Activated CD4-positive, CD25-positive, alpha-beta regulatory T cell treated with anti-CD3 and anti-CD28 coated beads, Interleukin-2, amount 50 U/mL, for 72 hours (primary cell): ENCODE results near the gene PCDHGA9.
"Not testable (repeated sequence)": the region's sequence is repeated elsewhere in the genome, so short reads cannot be mapped to it uniquely, and the experiment has no call there.

Experiments used
- DNase-seq: peaks from one replicate; pipeline ENCODE4 v3.0.0; 2021

The PCDHGA9 gene

DNA sequence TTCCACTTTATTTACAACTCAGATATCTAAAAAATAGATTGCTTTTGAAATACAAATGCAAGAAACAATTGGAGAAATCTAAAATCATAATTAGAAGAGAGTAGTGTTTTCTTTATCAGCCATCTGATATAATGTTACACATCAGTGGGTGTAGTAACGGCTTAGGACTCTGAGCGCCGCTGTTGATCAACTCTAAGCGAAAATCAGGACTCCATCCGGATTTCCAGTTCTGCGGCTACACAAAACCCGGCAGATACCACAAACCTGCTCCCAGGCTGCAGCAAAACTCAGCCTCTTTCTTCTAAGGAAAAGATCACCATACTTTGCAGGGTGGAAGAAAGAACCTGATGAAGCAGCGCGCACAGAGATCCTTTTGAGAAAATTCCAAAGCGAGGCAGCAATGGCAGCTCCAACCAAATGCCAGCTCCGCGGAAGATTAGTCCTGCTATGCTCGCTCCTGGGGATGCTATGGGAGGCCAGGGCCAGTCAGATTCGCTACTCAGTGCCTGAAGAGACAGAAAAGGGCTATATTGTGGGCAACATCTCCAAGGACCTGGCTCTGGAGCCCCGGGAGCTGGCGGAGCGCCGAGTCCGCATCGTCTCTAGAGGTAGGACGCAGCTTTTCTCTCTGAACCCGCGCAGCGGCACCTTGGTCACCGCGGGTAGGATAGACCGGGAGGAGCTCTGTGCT, at the start of gene PCDHGA9:
Gene PCDHGA9 (plus strand): TSS at position 226 of the 691 bp plus-strand sequence. CDS start 175 bp downstream, at position 401.
- no peak for DNase-seq

DNA sequence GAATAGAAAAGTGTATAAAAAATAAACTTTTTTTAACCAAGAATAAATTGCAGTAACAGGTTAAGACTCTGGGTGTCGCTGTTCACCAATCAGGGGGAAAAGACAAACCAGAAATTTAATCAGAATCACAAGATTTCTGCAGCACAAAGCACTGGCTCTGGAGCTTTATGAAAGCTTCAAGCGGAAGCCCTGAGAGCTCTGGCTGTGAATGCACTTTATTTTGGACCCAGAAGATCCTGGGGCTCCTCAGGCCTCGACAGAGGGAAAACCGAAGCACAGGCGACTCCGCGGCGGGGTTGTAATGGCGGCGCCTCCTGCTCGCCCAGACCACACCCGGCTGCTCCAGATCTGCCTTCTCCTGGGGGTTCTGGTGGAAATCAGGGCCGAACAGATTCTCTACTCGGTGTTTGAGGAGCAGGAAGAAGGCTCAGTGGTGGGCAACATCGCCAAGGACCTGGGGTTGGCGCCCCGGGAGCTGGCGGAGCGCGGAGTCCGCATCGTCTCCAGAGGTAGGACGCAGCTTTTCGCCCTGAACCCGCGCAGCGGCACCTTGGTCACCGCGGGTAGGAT, 47.6 kb upstream of the PCDHGA9 start, which contains the start of gene PCDHGA4:
Gene PCDHGA4 (plus strand): TSS at position 122 of the 570 bp plus-strand sequence. CDS start 87 bp downstream, at position 209.
- DNase-seq: no peak

DNA sequence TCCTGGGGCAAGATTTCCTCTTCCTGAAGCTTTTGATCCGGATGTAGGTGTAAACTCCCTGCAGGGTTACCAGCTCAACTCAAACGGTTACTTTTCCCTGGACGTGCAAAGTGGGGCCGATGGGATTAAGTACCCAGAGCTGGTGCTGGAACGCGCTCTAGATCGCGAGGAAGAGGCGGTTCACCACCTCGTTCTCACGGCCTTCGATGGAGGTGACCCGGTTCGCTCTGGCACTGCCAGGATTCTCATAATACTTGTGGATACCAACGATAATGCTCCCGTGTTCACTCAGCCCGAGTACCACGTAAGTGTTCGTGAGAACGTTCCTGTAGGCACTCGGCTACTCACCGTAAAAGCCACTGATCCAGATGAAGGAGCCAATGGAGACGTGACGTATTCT, 46.9 kb upstream of the PCDHGA9 start:
- no peak for DNase-seq

DNA sequence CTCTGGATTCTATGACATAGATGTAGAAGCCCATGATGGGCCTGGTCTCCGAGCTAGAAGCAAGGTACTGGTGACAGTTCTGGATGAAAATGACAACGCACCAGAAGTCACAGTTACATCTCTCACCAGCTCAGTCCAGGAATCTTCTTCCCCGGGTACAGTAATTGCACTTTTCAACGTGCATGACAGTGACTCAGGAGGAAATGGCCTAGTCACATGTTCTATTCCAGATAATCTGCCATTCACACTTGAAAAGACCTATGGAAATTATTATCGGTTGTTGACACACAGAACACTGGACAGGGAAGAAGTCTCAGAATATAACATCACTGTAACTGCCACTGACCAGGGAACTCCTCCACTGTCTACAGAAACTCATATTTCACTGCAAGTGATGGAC, 46.4 kb upstream of the PCDHGA9 start:
- no peak for DNase-seq

DNA sequence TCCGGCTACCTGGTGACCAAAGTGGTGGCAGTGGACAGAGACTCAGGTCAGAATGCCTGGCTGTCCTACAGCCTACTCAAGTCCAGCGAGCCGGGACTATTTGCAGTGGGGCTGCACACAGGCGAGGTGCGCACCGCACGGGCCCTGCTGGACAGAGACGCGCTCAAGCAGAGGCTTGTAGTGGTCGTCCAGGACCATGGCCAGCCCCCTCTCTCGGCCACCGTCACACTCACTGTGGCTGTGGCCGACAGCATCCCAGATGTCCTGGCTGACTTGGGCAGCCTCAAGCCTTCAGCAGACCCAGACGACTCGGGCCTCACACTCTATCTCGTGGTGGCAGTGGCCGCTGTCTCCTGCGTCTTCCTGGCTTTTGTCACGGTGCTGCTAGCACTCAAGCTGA, 45.6 kb upstream of the PCDHGA9 start:
- DNase-seq: no peak

DNA sequence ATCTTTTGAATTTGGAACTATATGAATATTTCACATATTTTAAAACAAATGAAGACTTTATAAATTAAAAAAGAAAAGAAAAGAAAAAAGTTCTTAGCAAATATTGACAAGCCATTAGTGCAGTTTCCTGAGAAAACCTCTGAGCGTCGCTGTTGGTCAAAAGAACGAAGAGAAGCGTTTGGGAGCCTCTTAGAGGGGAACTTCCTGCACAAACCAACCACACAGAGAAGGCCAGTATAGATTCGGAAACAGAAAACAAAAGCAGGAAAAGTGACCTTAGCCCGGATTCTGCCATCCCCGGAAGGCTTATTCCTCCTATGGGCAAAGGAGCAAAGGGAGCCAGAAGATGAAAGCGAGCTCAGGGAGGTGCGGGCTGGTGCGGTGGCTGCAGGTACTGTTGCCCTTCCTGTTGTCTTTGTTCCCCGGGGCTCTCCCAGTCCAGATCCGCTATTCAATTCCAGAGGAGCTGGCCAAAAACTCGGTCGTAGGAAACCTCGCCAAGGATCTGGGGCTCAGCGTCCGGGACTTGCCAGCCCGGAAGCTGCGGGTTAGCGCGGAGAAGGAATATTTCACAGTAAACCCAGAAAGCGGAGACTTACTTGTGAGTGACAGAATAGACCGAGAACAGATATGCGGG, 42.7 kb upstream of the PCDHGA9 start, which contains the start of gene PCDHGB2:
Gene PCDHGB2 (plus strand): TSS at position 205 of the 637 bp plus-strand sequence. CDS start 142 bp downstream, at position 347.
- DNase-seq: no peak

DNA sequence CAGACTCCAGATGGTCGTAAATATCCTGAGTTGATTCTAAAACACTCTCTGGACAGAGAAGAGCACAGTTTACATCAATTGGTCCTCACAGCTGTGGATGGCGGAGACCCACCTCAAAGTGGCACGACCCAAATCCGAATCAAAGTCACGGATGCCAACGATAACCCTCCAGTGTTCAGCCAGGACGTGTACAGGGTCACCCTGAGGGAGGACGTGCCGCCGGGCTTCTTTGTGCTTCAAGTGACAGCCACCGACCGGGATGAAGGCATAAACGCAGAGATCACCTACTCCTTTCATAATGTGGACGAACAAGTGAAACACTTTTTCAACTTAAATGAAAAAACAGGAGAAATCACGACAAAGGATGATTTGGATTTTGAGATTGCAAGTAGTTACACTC, 41.9 kb upstream of the PCDHGA9 start:
- no peak for DNase-seq

DNA sequence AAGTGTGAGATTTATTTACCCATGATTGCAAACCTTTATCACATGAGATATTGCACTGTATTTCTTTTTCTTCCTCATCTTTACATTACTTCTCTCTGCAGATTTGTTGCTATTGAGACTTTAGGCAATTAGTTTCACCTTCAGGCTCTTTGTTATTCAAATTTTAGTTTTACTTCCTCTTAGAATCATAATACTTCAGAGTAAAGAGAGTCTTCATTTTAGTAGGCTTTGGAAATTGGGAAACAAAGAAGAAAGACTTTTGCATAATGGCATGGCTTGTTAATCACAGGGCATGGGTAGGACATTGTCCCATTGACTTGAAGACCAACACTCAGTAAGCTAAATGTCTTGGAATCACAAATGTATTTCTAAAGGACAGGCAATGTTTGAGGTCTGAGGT, 39.9 kb upstream of the PCDHGA9 start:
- no peak for DNase-seq

DNA sequence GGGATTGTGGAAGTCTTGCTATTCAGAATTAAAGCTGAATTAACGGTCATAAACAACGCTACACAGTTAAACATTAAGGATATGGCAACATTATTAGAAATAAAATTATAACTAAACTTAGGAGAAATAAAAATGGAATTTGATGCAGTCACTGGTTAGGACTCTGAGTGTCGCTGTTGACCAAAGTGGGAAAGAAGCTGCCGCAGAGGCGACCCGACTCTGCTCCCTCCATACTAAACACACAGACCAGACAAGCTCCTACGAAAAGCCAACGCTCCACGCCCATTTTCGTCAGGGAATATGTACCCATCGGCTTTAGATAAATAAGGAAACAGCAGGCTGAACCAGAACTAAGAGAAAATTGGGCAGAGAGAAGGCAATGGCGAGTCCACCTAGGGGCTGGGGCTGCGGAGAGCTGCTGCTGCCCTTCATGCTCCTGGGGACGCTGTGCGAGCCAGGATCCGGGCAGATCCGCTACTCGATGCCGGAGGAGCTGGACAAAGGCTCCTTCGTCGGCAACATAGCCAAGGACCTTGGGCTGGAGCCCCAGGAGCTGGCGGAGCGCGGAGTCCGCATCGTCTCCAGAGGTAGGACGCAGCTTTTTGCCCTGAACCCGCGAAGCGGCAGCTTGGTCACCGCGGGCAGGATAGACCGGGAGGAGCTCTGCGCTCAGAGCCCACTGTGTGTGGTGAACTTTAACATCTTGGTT, 38.5 kb upstream of the PCDHGA9 start, which contains the start of gene PCDHGA5:
Gene PCDHGA5 (plus strand): TSS at position 211 of the 709 bp plus-strand sequence. CDS start 169 bp downstream, at position 380.
- no peak for DNase-seq

DNA sequence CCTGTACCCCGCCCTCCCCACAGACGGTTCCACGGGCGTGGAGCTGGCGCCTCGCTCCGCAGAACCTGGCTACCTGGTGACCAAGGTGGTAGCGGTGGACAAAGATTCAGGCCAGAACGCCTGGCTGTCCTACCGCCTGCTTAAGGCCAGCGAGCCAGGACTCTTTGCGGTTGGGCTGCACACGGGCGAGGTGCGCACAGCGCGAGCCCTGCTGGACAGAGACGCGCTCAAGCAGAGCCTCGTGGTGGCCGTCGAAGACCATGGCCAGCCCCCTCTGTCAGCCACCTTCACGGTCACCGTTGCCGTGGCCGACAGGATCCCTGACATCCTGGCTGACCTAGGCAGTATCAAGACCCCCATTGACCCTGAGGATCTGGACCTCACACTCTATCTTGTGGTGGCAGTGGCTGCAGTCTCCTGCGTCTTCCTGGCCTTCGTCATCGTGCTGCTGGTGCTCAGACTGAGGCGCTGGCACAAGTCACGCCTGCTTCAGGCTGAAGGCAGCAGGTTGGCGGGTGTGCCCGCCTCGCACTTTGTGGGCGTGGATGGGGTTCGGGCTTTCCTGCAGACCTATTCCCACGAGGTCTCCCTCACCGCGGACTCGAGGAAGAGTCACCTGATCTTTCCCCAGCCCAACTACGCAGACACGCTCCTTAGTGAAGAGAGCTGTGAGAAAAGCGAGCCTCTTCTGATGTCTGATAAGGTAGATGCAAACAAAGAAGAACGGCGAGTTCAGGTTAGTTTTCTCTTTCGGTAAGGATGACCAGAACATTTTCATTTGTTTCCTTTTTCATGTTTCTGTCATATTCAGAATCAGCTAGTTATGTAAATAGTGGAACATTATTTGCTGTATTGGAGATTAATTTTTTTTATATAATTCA, 36.3 kb upstream of the PCDHGA9 start:
- no peak for DNase-seq

DNA sequence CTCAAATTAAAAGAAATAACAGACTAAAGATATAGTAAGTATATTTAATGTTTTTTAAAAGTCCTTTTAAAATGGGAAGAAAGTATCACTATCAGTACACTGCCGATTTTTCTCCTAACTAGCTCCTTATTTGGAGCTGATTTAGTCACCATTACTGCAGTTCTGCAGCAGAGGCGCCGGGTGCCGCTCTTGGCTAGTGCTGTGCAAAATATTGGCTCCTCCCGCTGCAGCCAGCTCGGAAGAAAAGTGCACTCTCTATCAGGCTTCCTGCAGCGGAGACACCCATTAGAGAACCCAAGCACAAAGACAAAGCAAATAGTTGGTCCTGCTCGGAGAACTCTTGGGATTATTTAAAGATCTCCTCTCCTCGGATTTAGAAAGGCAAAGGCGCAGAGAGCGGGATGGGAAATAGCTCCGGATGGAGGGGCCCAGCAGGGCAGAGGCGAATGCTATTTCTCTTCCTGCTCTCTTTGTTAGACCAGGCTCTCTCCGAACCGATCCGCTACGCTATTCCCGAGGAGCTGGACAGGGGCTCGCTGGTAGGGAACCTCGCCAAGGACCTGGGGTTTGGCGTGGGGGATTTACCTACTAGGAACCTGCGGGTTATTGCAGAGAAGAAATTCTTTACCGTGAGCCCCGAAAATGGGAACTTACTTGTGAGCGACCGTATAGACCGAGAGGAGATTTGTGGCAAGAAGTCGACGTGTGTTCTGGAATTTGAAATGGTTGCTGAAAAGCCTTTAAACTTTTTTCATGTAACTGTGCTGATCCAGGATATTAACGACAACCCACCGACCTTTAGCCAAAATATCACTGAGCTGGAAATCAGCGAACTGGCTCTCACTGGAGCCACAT, 32.4 kb upstream of the PCDHGA9 start, which contains the start of gene PCDHGB3:
Gene PCDHGB3 (plus strand): TSS at position 249 of the 855 bp plus-strand sequence. CDS start 153 bp downstream, at position 402.
- DNase-seq: no peak

DNA sequence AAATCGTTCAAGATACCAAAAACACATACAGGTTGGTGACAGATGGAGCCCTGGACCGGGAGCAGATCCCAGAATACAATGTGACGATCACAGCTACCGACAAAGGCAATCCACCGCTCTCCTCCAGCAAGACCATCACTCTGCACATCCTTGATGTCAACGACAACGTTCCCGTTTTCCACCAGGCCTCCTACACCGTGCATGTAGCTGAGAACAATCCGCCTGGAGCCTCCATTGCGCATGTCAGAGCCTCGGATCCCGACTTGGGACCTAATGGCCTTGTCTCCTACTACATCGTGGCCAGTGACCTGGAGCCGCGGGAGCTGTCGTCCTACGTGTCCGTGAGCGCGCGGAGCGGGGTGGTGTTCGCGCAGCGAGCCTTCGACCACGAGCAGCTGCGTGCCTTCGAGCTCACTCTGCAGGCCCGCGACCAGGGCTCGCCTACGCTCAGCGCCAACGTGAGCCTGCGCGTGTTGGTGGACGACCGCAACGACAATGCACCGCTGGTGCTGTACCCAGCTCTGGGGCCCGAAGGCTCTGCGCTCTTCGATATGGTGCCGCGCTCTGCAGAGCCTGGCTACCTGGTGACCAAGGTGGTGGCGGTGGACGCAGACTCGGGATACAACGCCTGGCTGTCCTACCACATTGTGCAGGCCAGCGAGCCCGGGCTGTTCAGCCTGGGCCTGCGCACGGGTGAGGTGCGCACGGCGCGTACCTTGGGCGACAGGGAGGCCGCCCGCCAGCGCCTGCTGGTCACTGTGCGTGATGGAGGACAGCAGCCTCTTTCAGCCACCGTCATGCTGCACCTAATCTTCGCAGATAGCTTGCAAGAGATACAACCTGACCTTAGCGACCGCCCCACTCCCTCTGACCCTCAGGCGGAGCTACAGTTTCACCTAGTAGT, 30.8 kb upstream of the PCDHGA9 start:
- no peak for DNase-seq

DNA sequence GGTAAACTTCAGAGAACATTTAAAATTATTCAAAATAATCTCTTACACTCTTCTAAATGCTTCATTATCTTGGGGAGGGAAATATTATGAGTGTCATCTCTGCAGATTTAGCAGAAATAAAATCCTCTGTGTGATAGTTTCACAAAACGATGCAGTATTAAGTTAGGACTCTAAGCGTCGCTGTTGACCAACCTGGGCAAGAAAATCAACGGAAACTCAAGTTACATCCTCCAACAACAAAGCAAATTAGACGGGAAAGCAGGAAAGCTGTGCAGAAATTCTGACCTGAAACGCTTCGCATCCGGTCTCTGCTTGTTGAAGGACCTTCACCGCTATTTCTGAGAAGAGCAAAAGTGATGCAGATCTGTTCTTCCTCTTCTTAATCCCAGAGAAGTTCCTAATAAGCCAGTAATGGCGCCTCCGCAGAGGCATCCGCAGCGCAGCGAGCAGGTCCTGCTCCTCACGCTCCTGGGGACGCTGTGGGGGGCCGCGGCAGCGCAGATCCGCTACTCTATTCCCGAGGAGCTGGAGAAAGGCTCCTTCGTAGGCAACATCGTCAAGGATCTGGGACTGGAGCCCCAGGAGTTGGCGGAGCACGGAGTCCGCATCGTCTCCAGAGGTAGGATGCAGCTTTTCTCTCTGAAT, 28.8 kb upstream of the PCDHGA9 start, which contains the start of gene PCDHGA6:
Gene PCDHGA6 (plus strand): TSS at position 219 of the 645 bp plus-strand sequence. CDS start 193 bp downstream, at position 412.
- DNase-seq: no peak

DNA sequence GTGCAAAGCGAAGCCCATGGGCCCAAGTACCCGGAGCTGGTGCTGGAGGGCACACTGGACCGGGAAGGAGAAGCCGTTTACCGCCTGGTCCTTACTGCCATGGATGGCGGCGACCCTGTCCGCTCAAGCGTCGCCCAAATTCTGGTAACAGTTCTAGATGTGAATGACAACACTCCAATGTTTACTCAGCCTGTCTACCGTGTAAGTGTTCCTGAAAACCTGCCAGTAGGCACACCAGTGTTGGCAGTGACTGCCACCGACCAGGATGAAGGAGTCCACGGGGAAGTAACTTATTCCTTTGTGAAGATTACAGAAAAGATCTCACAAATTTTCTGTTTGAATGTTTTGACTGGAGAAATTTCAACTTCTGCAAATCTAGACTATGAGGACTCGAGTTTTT, 28.0 kb upstream of the PCDHGA9 start:
- DNase-seq: no peak

DNA sequence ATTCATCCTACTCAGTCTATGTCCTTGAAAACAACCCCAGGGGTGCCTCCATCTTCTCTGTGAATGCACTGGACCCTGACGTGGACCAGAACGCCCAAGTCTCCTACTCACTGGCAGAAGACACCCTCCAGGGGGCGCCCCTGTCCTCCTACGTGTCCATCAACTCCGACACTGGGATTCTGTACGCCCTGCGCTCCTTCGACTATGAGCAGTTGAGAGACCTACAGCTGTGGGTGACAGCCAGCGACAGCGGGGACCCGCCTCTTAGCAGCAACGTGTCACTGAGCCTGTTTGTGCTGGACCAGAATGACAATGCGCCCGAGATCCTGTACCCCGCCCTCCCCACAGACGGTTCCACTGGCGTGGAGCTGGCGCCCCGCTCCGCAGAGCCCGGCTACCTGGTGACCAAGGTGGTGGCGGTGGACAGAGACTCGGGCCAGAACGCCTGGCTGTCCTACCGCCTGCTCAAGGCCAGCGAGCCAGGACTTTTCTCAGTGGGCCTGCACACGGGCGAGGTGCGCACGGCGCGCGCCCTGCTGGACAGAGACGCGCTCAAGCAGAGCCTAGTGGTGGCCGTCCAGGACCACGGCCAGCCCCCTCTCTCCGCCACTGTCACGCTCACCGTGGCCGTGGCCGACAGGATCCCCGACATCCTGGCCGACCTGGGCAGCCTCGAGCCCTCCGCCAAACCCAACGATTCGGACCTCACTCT, 27.0 kb upstream of the PCDHGA9 start:
- not testable (repeated sequence) for DNase-seq

DNA sequence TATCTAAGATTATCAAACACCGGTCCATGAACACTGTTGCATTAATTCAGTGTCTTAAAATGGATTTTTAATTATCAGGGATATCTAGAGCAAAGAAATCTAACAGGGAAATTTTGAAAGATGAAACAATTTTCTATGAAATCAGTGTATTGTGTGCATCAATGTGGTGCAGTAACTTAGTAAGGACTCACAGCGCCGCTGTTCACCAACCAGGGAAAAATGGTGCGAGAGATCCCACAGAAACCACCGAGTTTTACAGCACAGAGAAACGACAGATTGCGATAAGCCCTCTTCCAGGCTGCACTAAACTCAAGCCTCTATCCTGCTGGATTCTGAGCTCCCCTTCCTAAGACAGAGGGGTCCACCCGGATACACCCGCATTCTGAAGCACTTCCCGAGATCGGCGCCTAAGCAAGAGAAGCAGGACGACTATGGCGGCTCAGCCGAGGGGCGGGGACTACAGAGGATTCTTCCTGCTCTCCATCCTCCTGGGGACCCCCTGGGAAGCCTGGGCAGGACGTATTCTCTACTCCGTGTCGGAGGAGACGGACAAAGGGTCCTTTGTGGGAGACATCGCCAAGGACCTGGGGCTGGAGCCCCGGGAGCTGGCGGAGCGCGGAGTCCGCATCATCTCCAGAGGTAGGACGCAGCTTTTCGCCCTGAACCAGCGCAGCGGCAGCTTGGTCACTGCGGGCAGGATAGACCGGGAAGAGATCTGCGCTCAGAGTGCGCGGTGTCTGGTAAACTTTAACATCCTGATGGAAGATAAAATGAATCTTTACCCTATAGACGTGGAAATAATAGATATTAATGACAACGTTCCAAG, 19.9 kb upstream of the PCDHGA9 start, which contains the start of gene PCDHGA7:
Gene PCDHGA7 (plus strand): TSS at position 274 of the 826 bp plus-strand sequence. CDS start 158 bp downstream, at position 432.
- no peak for DNase-seq

DNA sequence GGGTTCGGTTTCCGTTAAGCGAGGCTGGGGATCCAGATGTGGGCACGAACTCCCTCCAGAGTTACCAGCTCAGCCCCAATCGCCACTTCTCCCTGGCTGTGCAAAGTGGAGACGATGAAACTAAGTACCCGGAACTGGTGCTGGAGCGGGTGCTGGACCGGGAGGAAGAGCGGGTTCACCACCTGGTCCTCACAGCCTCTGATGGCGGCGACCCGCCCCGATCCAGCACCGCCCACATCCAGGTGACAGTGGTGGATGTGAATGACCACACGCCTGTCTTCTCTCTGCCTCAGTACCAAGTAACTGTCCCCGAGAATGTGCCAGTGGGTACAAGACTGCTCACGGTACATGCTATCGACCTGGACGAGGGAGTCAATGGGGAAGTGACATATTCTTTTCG, 19.2 kb upstream of the PCDHGA9 start:
- DNase-seq: no peak
